GM13976 (cell line): ENCODE data around the gene ATP10A.

Experiments used
- DNase-seq: peaks from one replicate; pipeline ENCODE4 v3.0.0; 2012; ENCODE audit warnings: low spot score
- CTCF ChIP-seq: IDR thresholded peaks from 2 replicates; pipeline ENCODE4 v1.5.1; 2012; ENCODE audit warnings: borderline replicate concordance, mild to moderate bottlenecking; ENCODE audit not compliant: insufficient read depth; ENCODE audit errors: extremely low read depth, missing control alignments, control extremely low read depth
- in situ Hi-C: fragments of 300-500 bp; cut with MboI; formaldehyde crosslinking; loops from one replicate; pipeline ENCODE4 v1.12.0; 2022; ENCODE audit warnings: low sequenced_read_pairs, mixed read lengths, inconsistent platforms; ENCODE audit not compliant: unreplicated experiment

ATP10A gene

GRCh38 chr15:25661898-25662297, 201.2 kb downstream of the ATP10A start:
- TF ChIP-seq CTCF, result no peak
- in situ Hi-C loops, result no loop called here
- DNase-seq, result no peak

- in situ Hi-C loops, result no loop called here
- no peak for TF ChIP-seq CTCF
- no peak for DNase-seq
Observed at GRCh38 chr15:25659251-25659650, 203.9 kb downstream of the ATP10A start.

- no peak for TF ChIP-seq CTCF
- in situ Hi-C loops, result no loop called here
- DNase-seq, result no peak
Observed at GRCh38 chr15:25658560-25658959, 204.6 kb downstream of the ATP10A start.

- DNase-seq, result no peak
- TF ChIP-seq CTCF, result no peak
- in situ Hi-C loops, result no loop called here
Observed at GRCh38 chr15:25655207-25655948, 207.7 kb downstream of the ATP10A start.

GRCh38 chr15:25653371-25653770, 209.8 kb downstream of the ATP10A start:
- DNase-seq, result no peak
- no peak for TF ChIP-seq CTCF
- in situ Hi-C loops, result no loop called here

GRCh38 chr15:25652704-25653103, 210.4 kb downstream of the ATP10A start:
- in situ Hi-C loops, result no loop called here
- no peak for TF ChIP-seq CTCF
- no peak for DNase-seq
